Fibroblast of skin of scalp (primary cell): Measurements from ENCODE around the gene MYCBP2.
"Not testable (repeated sequence)": the region's sequence is repeated elsewhere in the genome, so short reads cannot be mapped to it uniquely, and the experiment has no call there.

ENCODE experiments used
- DNase-seq: peaks from one replicate; pipeline ENCODE4 v3.0.0-alpha.2; 2013

The MYCBP2 gene

GRCh38 chr13:77333594-77333993 lies 6.7 kb upstream of the MYCBP2 start:
- no peak for DNase-seq

GRCh38 chr13:77331421-77331820 lies 4.5 kb upstream of the MYCBP2 start:
- DNase-seq = no peak

GRCh38 chr13:77329911-77330584 lies 3.2 kb upstream of the MYCBP2 start:
- no peak for DNase-seq

- DNase-seq = peak; percentile 97
Observed at GRCh38 chr13:77329133-77329910, 2.4 kb upstream of the MYCBP2 start.

- no peak for DNase-seq
Observed at GRCh38 chr13:77328819-77329132, 1.9 kb upstream of the MYCBP2 start.

GRCh38 chr13:77325371-77325980 lies 1.4 kb downstream of the MYCBP2 start:
- DNase-seq = no peak

- no peak for DNase-seq
Observed at GRCh38 chr13:77323858-77324257, 3.0 kb downstream of the MYCBP2 start.

GRCh38 chr13:77319536-77319935 lies 7.4 kb downstream of the MYCBP2 start:
- no peak for DNase-seq

- DNase-seq = no peak
Observed at GRCh38 chr13:77318741-77319140, 8.2 kb downstream of the MYCBP2 start.

- no peak for DNase-seq
Observed at GRCh38 chr13:77316430-77316829, 10.5 kb downstream of the MYCBP2 start.

- DNase-seq = not testable (repeated sequence)
Observed at GRCh38 chr13:77315509-77315908, 11.4 kb downstream of the MYCBP2 start.

GRCh38 chr13:77313923-77314322 lies 13.0 kb downstream of the MYCBP2 start:
- DNase-seq = no peak

- no peak for DNase-seq
Observed at GRCh38 chr13:77312311-77312710, 14.6 kb downstream of the MYCBP2 start.

- DNase-seq = no peak
Observed at GRCh38 chr13:77310579-77311279, 16.2 kb downstream of the MYCBP2 start.

GRCh38 chr13:77310161-77310560 lies 16.7 kb downstream of the MYCBP2 start:
- DNase-seq = no peak

- DNase-seq = no peak
Observed at GRCh38 chr13:77309254-77309653, 17.6 kb downstream of the MYCBP2 start.

- DNase-seq = no peak
Observed at GRCh38 chr13:77306458-77306857, 20.4 kb downstream of the MYCBP2 start.

GRCh38 chr13:77305266-77305665 lies 21.6 kb downstream of the MYCBP2 start:
- DNase-seq = no peak

- DNase-seq = peak; percentile 81
Observed at GRCh38 chr13:77300176-77301037, 26.5 kb downstream of the MYCBP2 start.

- DNase-seq = peak; percentile 44
Observed at GRCh38 chr13:77299587-77299986, 27.3 kb downstream of the MYCBP2 start.

- DNase-seq = no peak
Observed at GRCh38 chr13:77298426-77298825, 28.5 kb downstream of the MYCBP2 start.

GRCh38 chr13:77291774-77292173 lies 35.1 kb downstream of the MYCBP2 start:
- DNase-seq = no peak
